ENCODE measurements around the gene ADO.
"Not testable (repeated sequence)": the region's sequence is repeated elsewhere in the genome, so short reads cannot be mapped to it uniquely, and the experiment has no call there.

ADO gene

GRCh38 chr10:62804356-62805230 is at the start of gene ADO:
ADO (plus strand) TSS chr10:62804720; CDS start chr10:62805060, 340 bp downstream.
- DNase-seq: peak; percentile 74

GRCh38 chr10:62754963-62755362 is 49.6 kb upstream of the ADO start:
- DNase-seq: no peak

GRCh38 chr10:62755662-62756653 is 48.6 kb upstream of the ADO start:
- DNase-seq: no peak

- no peak for DNase-seq
Measured at GRCh38 chr10:62759599-62760175, 44.8 kb upstream of the ADO start.

- no peak for DNase-seq
Measured at GRCh38 chr10:62760401-62760800, 44.1 kb upstream of the ADO start.

GRCh38 chr10:62761115-62761514 is 43.4 kb upstream of the ADO start:
- DNase-seq: no peak

- DNase-seq: no peak
Measured at GRCh38 chr10:62763155-62763554, 41.4 kb upstream of the ADO start.

GRCh38 chr10:62764011-62764410 is 40.5 kb upstream of the ADO start:
- DNase-seq: no peak

- no peak for DNase-seq
Measured at GRCh38 chr10:62765726-62766125, 38.8 kb upstream of the ADO start.

GRCh38 chr10:62766386-62766785 is 38.1 kb upstream of the ADO start:
- DNase-seq: no peak

GRCh38 chr10:62769574-62770242 is 34.8 kb upstream of the ADO start:
- DNase-seq: no peak

GRCh38 chr10:62772186-62772974 is 32.1 kb upstream of the ADO start:
- DNase-seq: no peak

- no peak for DNase-seq
Measured at GRCh38 chr10:62778125-62778524, 26.4 kb upstream of the ADO start.

GRCh38 chr10:62779487-62780248 is 24.9 kb upstream of the ADO start:
- DNase-seq: peak; percentile 89

GRCh38 chr10:62784537-62784936 is 20.0 kb upstream of the ADO start:
- not testable (repeated sequence) for DNase-seq

- DNase-seq: not testable (repeated sequence)
Measured at GRCh38 chr10:62788285-62788684, 16.2 kb upstream of the ADO start.

GRCh38 chr10:62788861-62789467 is 15.6 kb upstream of the ADO start:
- no peak for DNase-seq

- no peak for DNase-seq
Measured at GRCh38 chr10:62790019-62790555, 14.4 kb upstream of the ADO start.

- DNase-seq: no peak
Measured at GRCh38 chr10:62790571-62790970, 13.9 kb upstream of the ADO start.

GRCh38 chr10:62792261-62792660 is 12.3 kb upstream of the ADO start:
- no peak for DNase-seq

Measured in stimulated activated naive CD4-positive, alpha-beta T cell treated with Interleukin-2 at 50 U/mL for 16 hours (primary cell).